ENCODE data around the gene XIRP1.

- no peak for TF ChIP-seq POLR2A (IDR thresholded peaks at IDR 0.05)
- no peak for TF ChIP-seq CTCF (IDR thresholded peaks at IDR 0.05)
These were observed 58.1 kb downstream of the XIRP1 start for GRCh38 chr3:39134305-39134704.

All from ovary (tissue), 3 donors.